OCI-LY7 (cell line): ENCODE measurements around the gene PLEKHM3.

Experiments
- EZH2phosphoT487 ChIP-seq: fragments of 200-600 bp; sonication (generic); IDR thresholded peaks from 2 replicates; pipeline ENCODE4 v1.6.1; 2018; ENCODE audit warnings: low read depth, borderline replicate concordance, mild to moderate bottlenecking, mixed run types, antibody characterized with exemption, low read length, moderate library complexity, mixed read lengths
- TF ChIP-seq, protein P1 (sequence below): fragments of 200-600 bp; sonication (generic); conservative IDR thresholded peaks from 2 replicates; pipeline ENCODE4 v1.5.1; 2014; ENCODE audit warnings: mild to moderate bottlenecking, antibody characterized with exemption, low read length, moderate library complexity, mixed read lengths

DNA sequence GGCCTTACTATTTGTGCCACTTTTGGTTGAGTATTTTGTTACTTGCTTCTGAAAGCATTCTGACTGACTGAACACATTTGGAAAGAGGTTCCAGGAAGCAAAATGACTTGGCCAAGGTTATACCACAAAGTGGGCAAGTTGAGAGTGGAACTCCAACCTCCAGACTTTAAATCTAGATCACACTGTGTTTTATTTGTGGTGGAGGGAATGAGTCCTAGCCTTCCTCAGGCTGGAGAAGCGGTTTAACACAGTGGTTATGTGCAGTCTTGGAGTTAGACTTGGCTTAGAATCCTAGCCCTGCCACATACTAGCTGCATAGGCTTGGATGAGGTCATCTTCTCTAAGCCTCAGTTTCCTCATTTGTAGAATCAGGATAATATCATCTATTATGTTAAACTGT lies 33.4 kb downstream of the PLEKHM3 start:
- TF ChIP-seq, protein P1, sequence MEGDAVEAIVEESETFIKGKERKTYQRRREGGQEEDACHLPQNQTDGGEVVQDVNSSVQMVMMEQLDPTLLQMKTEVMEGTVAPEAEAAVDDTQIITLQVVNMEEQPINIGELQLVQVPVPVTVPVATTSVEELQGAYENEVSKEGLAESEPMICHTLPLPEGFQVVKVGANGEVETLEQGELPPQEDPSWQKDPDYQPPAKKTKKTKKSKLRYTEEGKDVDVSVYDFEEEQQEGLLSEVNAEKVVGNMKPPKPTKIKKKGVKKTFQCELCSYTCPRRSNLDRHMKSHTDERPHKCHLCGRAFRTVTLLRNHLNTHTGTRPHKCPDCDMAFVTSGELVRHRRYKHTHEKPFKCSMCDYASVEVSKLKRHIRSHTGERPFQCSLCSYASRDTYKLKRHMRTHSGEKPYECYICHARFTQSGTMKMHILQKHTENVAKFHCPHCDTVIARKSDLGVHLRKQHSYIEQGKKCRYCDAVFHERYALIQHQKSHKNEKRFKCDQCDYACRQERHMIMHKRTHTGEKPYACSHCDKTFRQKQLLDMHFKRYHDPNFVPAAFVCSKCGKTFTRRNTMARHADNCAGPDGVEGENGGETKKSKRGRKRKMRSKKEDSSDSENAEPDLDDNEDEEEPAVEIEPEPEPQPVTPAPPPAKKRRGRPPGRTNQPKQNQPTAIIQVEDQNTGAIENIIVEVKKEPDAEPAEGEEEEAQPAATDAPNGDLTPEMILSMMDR, result no peak
- TF ChIP-seq EZH2phosphoT487, result no peak
